Activated T-cell treated with anti-CD3 and anti-CD28 coated beads, Interleukin-2, amount 50 U/mL, for 48 hours (primary cell): ENCODE measurements around the gene ROR2.
A peak's percentile ranks its signal among the peaks of the same experiment; 100 is the strongest.
"Not testable (repeated sequence)": the region's sequence is repeated elsewhere in the genome, so short reads cannot be mapped to it uniquely, and the experiment has no call there.

Experiments used
- DNase-seq, 2 experiments: peaks; one replicate each; pipeline ENCODE4 v3.0.0-alpha.2; 2020

ROR2 gene

GRCh38 chr9:91547081-91547480 lies 402.9 kb downstream of the ROR2 start:
- no peak for DNase-seq

- DNase-seq = no peak
Observed at GRCh38 chr9:91546574-91546973, 403.5 kb downstream of the ROR2 start.

DNA sequence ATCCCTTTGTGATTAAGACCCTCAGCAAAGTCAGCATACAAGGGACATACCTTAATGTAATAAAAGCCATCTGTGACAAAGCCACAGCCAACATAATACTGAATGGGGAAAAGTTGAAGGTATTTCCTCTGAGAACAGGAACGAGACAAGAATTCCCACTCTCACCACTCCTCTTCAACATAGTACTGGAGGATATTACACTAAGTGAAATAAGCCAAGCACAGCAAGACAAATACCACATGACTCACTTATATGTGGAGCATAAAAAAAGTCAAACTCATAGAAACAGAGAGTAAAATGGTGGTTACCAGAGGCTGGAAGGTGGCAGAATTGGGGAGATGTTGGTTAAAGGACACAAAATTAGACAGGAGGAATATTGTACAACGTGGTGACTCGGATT lies 408.3 kb downstream of the ROR2 start:
- DNase-seq = no peak

- not testable (repeated sequence) for DNase-seq
Observed at GRCh38 chr9:91540506-91540905, 409.5 kb downstream of the ROR2 start.

DNA sequence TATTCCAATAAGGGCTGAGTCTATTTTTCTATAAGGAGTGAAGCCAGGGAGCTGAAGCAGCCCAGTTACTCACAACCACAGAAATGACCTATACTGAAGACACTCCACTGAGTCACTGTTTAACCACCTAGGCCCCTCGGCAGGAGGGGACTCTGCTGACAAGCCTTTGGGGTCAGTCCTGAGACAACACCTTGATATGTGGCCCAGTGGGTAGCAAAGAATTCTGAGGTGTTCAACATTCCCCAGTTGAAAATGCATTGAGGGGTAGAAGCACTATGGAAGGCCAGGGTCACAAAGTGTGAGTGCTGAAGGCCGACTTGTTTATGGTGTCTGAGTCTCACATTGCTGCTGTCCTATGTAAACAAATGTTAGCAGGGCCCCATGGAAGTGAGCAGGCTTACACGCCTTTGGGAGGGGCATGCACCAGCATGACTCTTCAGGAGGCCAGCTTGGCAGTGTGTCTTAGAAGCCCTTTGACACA lies 413.8 kb downstream of the ROR2 start:
- no peak for DNase-seq

GRCh38 chr9:91534374-91534773 lies 415.7 kb downstream of the ROR2 start:
- DNase-seq = no peak

DNA sequence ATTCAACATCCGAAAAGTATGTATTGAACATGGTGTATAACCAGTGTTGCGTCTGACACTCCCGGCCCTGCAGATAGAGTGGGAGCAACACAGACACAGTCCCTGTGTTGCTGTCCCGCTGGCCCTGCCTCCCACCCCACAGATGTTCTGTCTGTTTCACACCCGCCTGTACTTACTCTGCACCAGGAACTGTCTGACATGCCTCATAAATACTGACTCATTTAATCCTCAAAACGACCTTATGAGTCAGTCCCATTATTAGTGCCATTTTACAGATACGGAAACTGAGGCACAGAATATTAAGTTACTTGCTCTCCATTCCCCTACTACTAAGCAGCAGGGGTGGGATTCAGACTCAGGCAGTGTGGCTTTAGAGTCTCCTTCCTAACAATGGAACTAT lies 416.6 kb downstream of the ROR2 start:
- no peak for DNase-seq

- no peak for DNase-seq
Observed at GRCh38 chr9:91532325-91532724, 417.7 kb downstream of the ROR2 start.

- DNase-seq = no peak
Observed at GRCh38 chr9:91530829-91531228, 419.2 kb downstream of the ROR2 start.

DNA sequence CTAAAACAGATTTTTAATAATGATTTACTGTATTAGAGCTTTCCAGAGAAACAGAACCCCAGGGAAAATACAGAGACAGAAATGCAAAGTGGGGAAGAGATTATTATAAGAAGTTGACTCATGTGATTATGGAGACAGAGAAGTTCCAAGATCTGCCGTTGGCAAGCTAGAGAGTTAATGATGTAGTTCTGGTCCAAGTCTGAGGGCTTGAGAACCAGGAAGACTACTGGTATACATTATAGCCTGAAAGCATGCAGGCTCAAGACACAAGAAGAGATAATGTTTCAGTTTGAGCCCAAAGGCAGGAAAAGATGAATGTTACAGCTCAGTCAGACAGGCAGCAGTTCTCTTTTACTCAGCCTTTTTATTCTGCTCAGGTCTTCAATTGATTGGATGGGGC lies 427.5 kb downstream of the ROR2 start:
- DNase-seq = no peak

GRCh38 chr9:91519520-91520277 lies 430.3 kb downstream of the ROR2 start:
- DNase-seq = no peak

DNA sequence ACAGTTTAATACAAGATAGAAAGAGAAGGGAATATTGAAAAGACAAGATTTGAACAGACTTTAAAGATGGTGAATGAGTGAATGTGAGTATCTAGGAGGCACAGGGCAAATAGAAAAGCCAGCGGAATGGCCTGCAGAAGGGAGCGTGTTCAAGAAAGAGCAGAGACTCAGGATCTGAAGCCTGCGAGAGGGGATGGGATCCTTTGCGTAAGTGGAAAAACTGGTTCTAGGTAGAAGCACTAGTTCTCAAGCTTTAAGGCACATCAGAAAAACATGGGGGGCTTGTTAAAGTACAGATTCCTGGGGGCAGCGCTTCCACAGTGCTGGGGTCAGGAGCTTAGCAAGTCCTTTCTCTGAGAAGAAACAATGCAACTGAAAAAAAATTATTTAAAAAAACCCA lies 431.6 kb downstream of the ROR2 start:
- DNase-seq = no peak

GRCh38 chr9:91517801-91518200 lies 432.2 kb downstream of the ROR2 start:
- DNase-seq = no peak

GRCh38 chr9:91517332-91517731 lies 432.7 kb downstream of the ROR2 start:
- not testable (repeated sequence) for DNase-seq

DNA sequence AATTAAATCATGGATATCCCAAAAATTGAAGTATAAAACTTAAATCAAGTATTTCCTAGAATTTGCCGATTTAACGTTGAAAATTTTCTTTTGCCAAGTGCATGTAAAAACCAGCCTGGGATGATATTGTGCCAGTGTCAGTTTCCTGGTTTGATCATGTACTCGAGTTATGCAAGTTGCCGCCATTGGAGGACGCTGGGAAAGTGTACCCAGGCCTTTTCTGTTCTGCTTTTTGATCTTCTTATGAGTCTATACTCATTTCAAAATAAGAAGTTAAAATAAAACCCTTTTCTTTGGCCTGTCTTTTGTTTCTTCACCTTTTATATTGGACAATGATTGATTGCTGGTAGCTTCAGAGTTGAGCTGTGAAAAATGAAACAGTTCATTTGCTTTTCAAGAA lies 433.3 kb downstream of the ROR2 start:
- no peak for DNase-seq

DNA sequence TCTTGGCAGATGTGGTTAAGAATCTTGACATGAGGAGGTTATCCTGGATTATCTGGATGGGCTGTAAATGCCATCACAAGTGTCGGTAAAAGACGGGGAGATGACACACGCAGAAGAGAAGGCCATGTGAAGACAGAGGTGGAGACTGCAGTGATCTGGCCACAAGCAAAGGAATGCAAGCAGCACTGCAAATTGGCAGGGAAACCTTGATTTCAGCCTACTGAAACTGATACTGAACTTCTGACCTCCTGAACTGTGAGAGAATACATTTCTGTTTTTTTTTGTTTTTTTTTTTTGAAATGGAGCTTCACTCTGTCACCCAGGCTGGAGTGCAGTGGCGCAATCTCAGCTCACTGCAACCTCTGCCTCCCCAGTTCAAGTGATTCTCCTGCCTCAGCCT lies 433.9 kb downstream of the ROR2 start:
- DNase-seq = no peak

- peak; percentile 37 to 38 for DNase-seq
Observed at GRCh38 chr9:91515074-91515687, 434.8 kb downstream of the ROR2 start.
